Esophagus squamous epithelium (tissue), 5 donors: ENCODE results near the gene KCNH1. TPM values are rescaled to one million over a fixed set of nuclear protein-coding genes. Genes with fewer than 3 reads are reported as not detected.
"Not testable (repeated sequence)": the region's sequence is repeated elsewhere in the genome, so short reads cannot be mapped to it uniquely, and the experiment has no call there.

ENCODE experiments used
- DNase-seq: peaks from one replicate; lab custom pipeline; 2025; lab: John Stamatoyannopoulos, UW
- H3K27ac ChIP-seq, 4 donors: fragments of 200-600 bp; sonication (generic); one replicate each; pipeline ENCODE4 v1.5.1; 2016 to 2019; ENCODE audit warnings: mild to moderate bottlenecking in 1 of 4
- H3K27me3 ChIP-seq, 4 donors: fragments of 200-600 bp; sonication (generic); 1 replicate in 3 of 4; 2 replicates in 1 of 4; pipeline versions ENCODE4 v1.5.1 to v1.6.0; 2017 to 2021; ENCODE audit warnings: antibody characterized with exemption in 1 of 4
- H3K36me3 ChIP-seq, 3 donors: fragments of 200-600 bp; sonication (generic); one replicate each; pipeline ENCODE4 v1.5.1; 2016 to 2019
- H3K4me1 ChIP-seq, 3 donors: fragments of 200-600 bp; sonication (generic); one replicate each; pipeline ENCODE4 v1.5.1; 2017 to 2019
- H3K4me3 ChIP-seq, 4 donors: fragments of 200-600 bp; sonication (generic); 1 replicate in 3 of 4; 2 replicates in 1 of 4; pipeline ENCODE4 v1.5.1; 2016 to 2019; ENCODE audit warnings: mild to moderate bottlenecking in 2 of 4, moderate library complexity in 1 of 4
- H3K9me3 ChIP-seq, 3 donors: fragments of 200-600 bp; sonication (generic); one replicate each; pipeline ENCODE4 v1.5.1; 2016 to 2019
- POLR2A ChIP-seq, 4 donors: fragments of 450-650 bp; IDR thresholded peaks; one replicate each; pipeline ENCODE4 v1.6.1; 2017; ENCODE audit warnings: antibody characterized with exemption in 4 of 4, mild to moderate bottlenecking in 4 of 4, moderate library complexity in 3 of 4
- WGBS, 2 donors: methylation state at CpG; one replicate each; pipeline ENCODE4 v1.1.5; 2018; 5-methylcytosine and 5-hydroxymethylcytosine counted together
- intact Hi-C: fragments of 100-400 bp; cut with DNase I; formaldehyde crosslinking; loops from one replicate; pipeline ENCODE4 v1.15.0; 2022
- total RNA-seq, 4 donors: library from RNA; depleted of rRNA; stranded (reverse); fragments of >200 nt; gene quantifications; one replicate each; pipeline ENCODE4 v1.1.0, GENCODE V29; 2016
- TF ChIP-seq, protein P1 (sequence below), 6 experiments: fragments of 450-650 bp in 4 of 6; fragments of 200-600 bp in 2 of 6; sonication (generic) in 2 of 6; IDR thresholded peaks; one replicate each; pipeline ENCODE4 v1.5.1; 2016 to 2019; ENCODE audit warnings: antibody characterized with exemption in 6 of 6, mild to moderate bottlenecking in 4 of 6, moderate library complexity in 4 of 6
- donor health status: DM: yes; HTN: yes; CAD: no.

KCNH1 gene
- total RNA-seq, 4 donors from 2014 or later: 0.57 to 1.0 (median 0.83) TPM; not detected in 1

- H3K9me3 ChIP-seq: no peaks in the 10 kb centered on the region
- WGBS, 2 donors: 89 to 93% methylated on average over 3 of the region's 3 CpGs
- H3K4me1 ChIP-seq: no peaks in the 10 kb centered on the region
- peaks cover 0 to 4% (median 0%) of the 10 kb centered on the region in 3 donors for H3K36me3 ChIP-seq
- no peak overlapping the region for H3K4me3 ChIP-seq
- TF ChIP-seq, protein P1, sequence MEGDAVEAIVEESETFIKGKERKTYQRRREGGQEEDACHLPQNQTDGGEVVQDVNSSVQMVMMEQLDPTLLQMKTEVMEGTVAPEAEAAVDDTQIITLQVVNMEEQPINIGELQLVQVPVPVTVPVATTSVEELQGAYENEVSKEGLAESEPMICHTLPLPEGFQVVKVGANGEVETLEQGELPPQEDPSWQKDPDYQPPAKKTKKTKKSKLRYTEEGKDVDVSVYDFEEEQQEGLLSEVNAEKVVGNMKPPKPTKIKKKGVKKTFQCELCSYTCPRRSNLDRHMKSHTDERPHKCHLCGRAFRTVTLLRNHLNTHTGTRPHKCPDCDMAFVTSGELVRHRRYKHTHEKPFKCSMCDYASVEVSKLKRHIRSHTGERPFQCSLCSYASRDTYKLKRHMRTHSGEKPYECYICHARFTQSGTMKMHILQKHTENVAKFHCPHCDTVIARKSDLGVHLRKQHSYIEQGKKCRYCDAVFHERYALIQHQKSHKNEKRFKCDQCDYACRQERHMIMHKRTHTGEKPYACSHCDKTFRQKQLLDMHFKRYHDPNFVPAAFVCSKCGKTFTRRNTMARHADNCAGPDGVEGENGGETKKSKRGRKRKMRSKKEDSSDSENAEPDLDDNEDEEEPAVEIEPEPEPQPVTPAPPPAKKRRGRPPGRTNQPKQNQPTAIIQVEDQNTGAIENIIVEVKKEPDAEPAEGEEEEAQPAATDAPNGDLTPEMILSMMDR (IDR thresholded peaks at IDR 0.05): no peak
- TF ChIP-seq POLR2A (IDR thresholded peaks at IDR 0.05): no peak
- no peak for DNase-seq
- intact Hi-C loops: no loop called here
- no peak overlapping the region for H3K27ac ChIP-seq
- no peaks in the 10 kb centered on the region for H3K27me3 ChIP-seq
Observed at GRCh38 chr1:210676539-210676938, 457.4 kb downstream of the KCNH1 start.

DNA sequence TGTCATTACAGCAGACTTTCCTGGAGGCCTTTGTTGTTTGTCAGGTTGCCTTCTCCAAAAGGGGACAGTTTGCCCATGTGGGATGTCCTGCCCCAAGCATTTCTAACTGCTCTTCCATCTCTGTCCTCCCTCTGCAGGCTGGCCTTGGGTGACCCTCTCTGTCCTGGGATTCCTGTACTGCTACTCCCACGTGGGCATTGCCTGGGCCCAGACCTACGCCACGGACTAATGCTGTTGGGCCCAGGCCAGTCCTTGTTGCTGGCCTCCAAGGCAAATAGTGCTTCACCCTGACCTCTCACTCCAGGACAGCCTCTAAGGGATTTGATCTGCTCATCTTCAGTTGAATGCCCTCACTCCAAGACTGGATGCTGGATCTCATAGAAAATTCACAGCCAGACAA is 459.8 kb downstream of the KCNH1 start:
- intact Hi-C loops: no loop called here
- 40 to 94% methylated on average over 1 to 3 of the region's 3 CpGs for WGBS, 2 donors

DNA sequence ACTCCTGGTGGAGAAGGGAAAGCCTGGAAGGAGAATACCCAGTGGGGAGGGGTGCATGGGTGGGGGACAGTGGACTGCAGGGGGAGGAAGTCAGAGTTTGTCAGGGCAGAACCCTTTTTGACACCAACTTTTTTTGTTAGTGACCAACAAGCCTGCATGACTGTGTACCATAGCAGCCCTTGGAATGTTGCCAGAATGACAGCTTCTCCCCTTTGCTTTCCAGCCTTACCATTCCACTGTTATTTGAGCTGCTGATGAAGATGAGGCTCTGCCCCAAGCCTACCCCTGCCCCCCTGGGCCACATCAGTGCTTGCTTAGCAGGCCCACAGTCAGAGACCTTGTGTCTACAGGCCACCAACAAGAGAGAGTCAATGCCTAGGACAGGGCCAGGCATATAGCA is 464.0 kb downstream of the KCNH1 start:
- DNase-seq: no peak
- no peaks in the 10 kb centered on the region for H3K4me1 ChIP-seq
- intact Hi-C loops: no loop called here
- no peaks in the 10 kb centered on the region for H3K9me3 ChIP-seq
- no peaks in the 10 kb centered on the region for H3K36me3 ChIP-seq
- H3K27ac ChIP-seq: no peak overlapping the region
- H3K27me3 ChIP-seq: no peaks in the 10 kb centered on the region
- no peak overlapping the region for H3K4me3 ChIP-seq
- no peak for TF ChIP-seq POLR2A (IDR thresholded peaks at IDR 0.05)
- TF ChIP-seq, protein P1 (IDR thresholded peaks at IDR 0.05): no peak

More for the DNA sequence above, 459.8 kb downstream of the KCNH1 start:
- H3K4me3 ChIP-seq: no peak overlapping the region
- no peaks in the 10 kb centered on the region for H3K4me1 ChIP-seq
- no peaks in the 10 kb centered on the region for H3K36me3 ChIP-seq
- no peaks in the 10 kb centered on the region for H3K9me3 ChIP-seq
- H3K27me3 ChIP-seq: no peaks in the 10 kb centered on the region
- no peak for DNase-seq
- H3K27ac ChIP-seq: no peak overlapping the region
- no peak for TF ChIP-seq POLR2A (IDR thresholded peaks at IDR 0.05)
- TF ChIP-seq, protein P1 (IDR thresholded peaks at IDR 0.05): no peak

- Histone ChIP-seq H3K9me3 (no peaks in the 10 kb centered on the region), H3K36me3 (no peaks in the 10 kb centered on the region), H3K4me3 (no peak overlapping the region), H3K27me3 (no peaks in the 10 kb centered on the region), H3K27ac (no peak overlapping the region), H3K4me1 (no peaks in the 10 kb centered on the region)
- DNase-seq: no peak
- intact Hi-C loops: no loop called here
- WGBS, 2 donors: 54 to 62% methylated on average over 6 to 7 of the region's 7 CpGs
- no peak for TF ChIP-seq POLR2A (IDR thresholded peaks at IDR 0.05)
- TF ChIP-seq, protein P1 (IDR thresholded peaks at IDR 0.05): no peak
Observed at GRCh38 chr1:210663730-210664573, 470.0 kb downstream of the KCNH1 start.

DNA sequence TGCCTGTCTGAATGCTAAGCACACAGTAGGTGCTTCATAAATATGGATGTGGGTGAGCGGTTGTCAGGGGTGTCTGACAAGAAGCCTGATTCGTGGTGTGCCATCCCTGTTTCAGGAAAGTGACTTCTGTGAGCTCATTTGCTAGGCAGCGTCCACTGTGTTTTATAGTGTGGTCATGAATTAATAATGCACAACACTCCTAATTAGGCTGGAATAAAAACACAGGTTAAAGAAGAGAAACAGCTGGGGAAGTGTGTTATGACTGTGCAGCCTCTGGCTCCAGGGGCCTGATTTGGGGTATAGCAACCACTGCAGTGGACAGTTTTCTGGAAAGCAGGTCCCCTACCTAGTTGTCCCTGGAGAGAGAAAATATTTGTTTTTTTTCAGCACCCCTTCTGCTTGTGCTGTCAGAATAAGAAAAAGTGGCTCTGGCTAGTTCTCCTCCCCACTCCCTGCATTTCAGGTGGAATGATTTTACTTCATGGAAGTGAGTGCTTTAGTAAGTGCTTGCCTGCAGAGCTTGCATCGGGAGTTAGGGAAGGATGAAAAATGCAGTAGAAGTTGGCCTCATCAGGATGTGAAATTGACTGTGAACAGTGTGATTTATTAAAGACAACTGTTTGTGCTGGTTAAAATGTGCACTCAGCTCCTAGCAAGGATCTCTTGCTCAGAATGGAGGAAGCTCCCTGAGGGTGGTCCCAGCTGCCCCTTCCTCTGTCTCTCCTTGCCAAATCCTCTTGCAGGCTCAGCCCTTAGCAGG is 471.5 kb downstream of the KCNH1 start:
- no peak for DNase-seq
- no peaks in the 10 kb centered on the region for H3K36me3 ChIP-seq
- H3K27ac ChIP-seq: no peak overlapping the region
- H3K4me3 ChIP-seq: no peak overlapping the region
- no peaks in the 10 kb centered on the region for H3K27me3 ChIP-seq
- intact Hi-C loops: no loop called here
- WGBS, 2 donors: 60 to 86% methylated on average over 4 of the region's 4 CpGs
- H3K9me3 ChIP-seq: no peaks in the 10 kb centered on the region
- no peaks in the 10 kb centered on the region for H3K4me1 ChIP-seq
- TF ChIP-seq, protein P1 (IDR thresholded peaks at IDR 0.05): no peak
- no peak for TF ChIP-seq POLR2A (IDR thresholded peaks at IDR 0.05)

GRCh38 chr1:210661520-210661919 is 472.4 kb downstream of the KCNH1 start:
- H3K27me3 ChIP-seq, H3K9me3 ChIP-seq, H3K36me3 ChIP-seq, DNase-seq, H3K4me1 ChIP-seq, H3K27ac ChIP-seq, H3K4me3 ChIP-seq, intact Hi-C loops: not testable (repeated sequence)
- 87 to 95% methylated on average over 4 of the region's 4 CpGs for whole genome bisulfite sequencing, 2 donors
